ENCODE measurements around the gene SMG5. TPM values are rescaled to one million over a fixed set of nuclear protein-coding genes. Genes with fewer than 3 reads are reported as not detected.
"Not testable (repeated sequence)": the region's sequence is repeated elsewhere in the genome, so short reads cannot be mapped to it uniquely, and the experiment has no call there.

SMG5 gene
- polyA plus RNA-seq, 6 donors from 2014 or later, result 8.3 to 30.9 (median 12.6) TPM

DNA sequence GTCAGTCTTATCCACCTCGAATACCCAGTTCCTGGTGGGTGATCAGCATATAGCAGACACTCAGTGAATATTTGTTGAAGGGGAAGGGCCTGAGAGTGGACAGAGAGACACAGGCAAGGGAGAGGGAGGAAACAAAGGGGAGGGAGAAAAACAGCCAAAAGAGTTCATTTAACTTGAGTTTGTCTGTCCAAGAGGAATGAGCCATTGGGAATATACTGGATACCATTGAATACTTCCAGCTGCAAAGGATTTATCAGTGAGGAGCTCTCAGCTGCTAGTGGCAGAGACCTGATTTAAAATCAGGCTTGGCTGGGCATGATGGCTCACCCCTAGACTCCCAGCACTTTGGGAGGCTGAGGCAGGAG lies 52.2 kb downstream of the SMG5 start:
- Mint-ChIP-seq H3K27me3 (no peaks in the 10 kb centered on the region), H3K27ac (peak overlapping the region in 1 of 6 donors; percentile 12), H3K4me1 (peaks cover 2 to 3% (median 2%) of the 10 kb centered on the region in 3 donors), H3K9me3 (no peaks in the 10 kb centered on the region), H3K4me3 (no peak overlapping the region), H3K36me3 (peaks cover 0 to 8% of the 10 kb centered on the region in 2 donors)
- no peak for ATAC-seq (ENCODE audit: low read depth in 2 of 2)
- no peak for DNase-seq

GRCh38 chr1:156229809-156230472 lies 52.7 kb downstream of the SMG5 start:
- no peaks in the 10 kb centered on the region for H3K27me3 Mint-ChIP-seq
- no peak for ATAC-seq (ENCODE audit: low read depth in 2 of 2)
- H3K36me3 Mint-ChIP-seq, result peaks cover 0 to 13% of the 10 kb centered on the region in 2 donors
- no peak for DNase-seq
- H3K27ac Mint-ChIP-seq, result peak overlapping the region in 1 of 6 donors; percentile 15
- no peaks in the 10 kb centered on the region for H3K9me3 Mint-ChIP-seq
- peaks cover 5 to 6% (median 5%) of the 10 kb centered on the region in 3 donors for H3K4me1 Mint-ChIP-seq
- H3K4me3 Mint-ChIP-seq, result no peak overlapping the region

DNA sequence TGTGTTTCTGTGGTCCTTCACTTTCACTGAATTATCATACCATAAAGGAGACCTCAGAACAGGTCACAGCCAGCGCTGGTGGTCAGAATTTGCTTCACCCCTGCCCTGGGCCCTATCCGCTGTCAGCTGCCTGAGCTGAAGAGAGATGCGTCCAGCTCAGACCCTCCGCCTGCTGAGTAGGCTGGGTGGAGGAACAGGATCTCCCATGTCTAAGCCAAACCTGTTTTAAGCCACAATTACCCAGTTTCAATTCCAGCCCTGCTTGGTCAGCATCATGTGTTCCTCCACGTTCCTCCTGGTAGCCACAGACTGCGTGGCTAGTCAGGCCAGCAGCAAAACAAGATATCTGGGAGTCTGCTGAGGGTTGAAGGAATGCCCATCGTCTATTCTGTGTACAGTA lies 54.1 kb downstream of the SMG5 start:
- no peak for ATAC-seq (ENCODE audit: low read depth in 2 of 2)
- no peaks in the 10 kb centered on the region for H3K9me3 Mint-ChIP-seq
- peaks cover 4 to 18% of the 10 kb centered on the region in 2 donors for H3K36me3 Mint-ChIP-seq
- peaks cover 3 to 8% (median 6%) of the 10 kb centered on the region in 3 donors for H3K4me1 Mint-ChIP-seq
- no peaks in the 10 kb centered on the region for H3K27me3 Mint-ChIP-seq
- no peak for DNase-seq
- peak overlapping the region in 3 of 6 donors; percentile 9 to 68 (median 16) for H3K27ac Mint-ChIP-seq
- no peak overlapping the region for H3K4me3 Mint-ChIP-seq

DNA sequence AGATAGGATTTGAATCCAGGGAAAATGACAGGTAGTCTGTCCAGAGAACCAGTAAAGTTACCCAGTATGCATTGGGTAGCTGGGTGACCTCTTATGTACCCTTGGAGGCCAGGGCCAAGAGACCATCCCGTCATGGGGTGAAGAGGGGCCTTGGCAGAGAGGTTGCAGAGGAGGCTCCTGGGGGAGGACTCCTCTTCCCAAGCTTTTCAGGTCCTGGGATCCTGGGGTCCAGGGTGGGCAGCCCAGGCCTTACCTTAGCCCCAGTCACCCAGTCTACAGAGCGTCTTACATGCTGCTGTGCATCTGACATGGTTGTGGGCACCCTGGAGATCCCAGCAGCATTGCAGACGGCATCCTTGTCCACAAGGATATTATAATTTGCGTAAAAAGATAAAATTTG lies 55.8 kb downstream of the SMG5 start:
- DNase-seq (no peak), ATAC-seq (ENCODE audit: low read depth in 2 of 2) (no peak)
- Mint-ChIP-seq H3K9me3 (no peaks in the 10 kb centered on the region), H3K27ac (peak overlapping the region in 1 of 6 donors; percentile 45), H3K36me3 (peaks cover 9 to 32% of the 10 kb centered on the region in 2 donors), H3K4me1 (peaks cover 3 to 14% (median 10%) of the 10 kb centered on the region in 3 donors), H3K4me3 (no peak overlapping the region), H3K27me3 (no peaks in the 10 kb centered on the region)

GRCh38 chr1:156226116-156226538 lies 56.5 kb downstream of the SMG5 start:
- DNase-seq, result no peak
- H3K36me3 Mint-ChIP-seq, result peaks cover 13 to 38% of the 10 kb centered on the region in 2 donors
- ATAC-seq (ENCODE audit: low read depth in 2 of 2), result no peak
- H3K27me3 Mint-ChIP-seq, result no peaks in the 10 kb centered on the region
- no peaks in the 10 kb centered on the region for H3K9me3 Mint-ChIP-seq
- peaks cover 4 to 19% (median 12%) of the 10 kb centered on the region in 3 donors for H3K4me1 Mint-ChIP-seq
- H3K27ac Mint-ChIP-seq, result peak overlapping the region in 2 of 6 donors; percentile 45 to 63
- H3K4me3 Mint-ChIP-seq, result no peak overlapping the region

DNA sequence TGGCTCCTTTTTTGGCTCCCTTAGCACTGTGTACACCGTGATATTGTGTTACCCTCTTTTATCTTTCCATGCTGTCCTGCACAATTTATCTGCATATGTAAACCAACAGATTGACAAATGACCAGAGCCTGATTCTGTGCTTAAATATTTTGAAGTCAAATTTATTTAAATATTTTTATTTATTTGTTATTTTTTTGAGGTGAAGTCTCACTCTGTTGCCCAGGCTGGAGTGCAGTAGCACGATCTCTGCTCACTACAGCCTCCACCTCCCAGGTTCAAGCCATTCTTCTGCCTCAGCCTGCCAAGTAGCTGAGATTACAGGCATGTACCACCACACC lies 57.0 kb downstream of the SMG5 start:
- Mint-ChIP-seq H3K27me3 (no peaks in the 10 kb centered on the region), H3K27ac (peak overlapping the region in 2 of 6 donors; percentile 50 to 61), H3K4me3 (no peak overlapping the region), H3K4me1 (peaks cover 7 to 22% (median 12%) of the 10 kb centered on the region in 3 donors), H3K36me3 (peaks cover 16 to 43% of the 10 kb centered on the region in 2 donors), H3K9me3 (no peaks in the 10 kb centered on the region)
- DNase-seq (no peak), ATAC-seq (ENCODE audit: low read depth in 2 of 2) (no peak)

DNA sequence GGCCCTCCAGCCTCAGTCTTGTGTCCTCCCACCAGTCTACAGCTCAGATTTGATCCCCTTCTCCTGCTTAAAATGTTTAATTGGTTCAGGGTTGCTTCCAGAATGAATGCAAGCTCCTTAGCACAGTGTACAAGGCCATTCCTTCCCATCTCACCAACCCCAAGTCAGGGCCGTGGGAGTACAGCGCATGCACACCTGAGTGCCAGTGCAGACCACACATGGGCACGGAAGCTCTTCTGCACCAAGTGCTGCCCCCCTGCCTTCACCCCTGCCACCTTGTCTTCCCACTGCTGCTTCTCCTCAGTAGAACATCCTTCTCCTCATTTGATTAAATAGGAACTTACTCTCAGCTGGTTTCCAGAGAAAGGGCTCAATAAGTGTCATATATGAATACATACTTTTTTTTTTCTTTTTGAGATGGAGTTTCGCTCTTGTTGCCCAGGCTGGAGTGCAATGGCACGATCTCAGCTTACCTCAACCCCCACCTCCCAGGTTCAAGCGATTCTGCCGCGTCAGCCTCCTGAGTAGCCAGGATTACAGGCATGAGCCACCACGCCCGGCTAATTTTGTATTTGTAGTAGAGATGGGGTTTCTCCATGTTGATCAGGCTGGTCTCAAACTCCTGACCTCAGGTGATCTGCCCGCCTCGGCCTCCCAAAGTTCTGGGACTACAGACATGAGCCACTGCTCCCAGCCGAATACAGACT lies 60.5 kb downstream of the SMG5 start:
- Mint-ChIP-seq H3K27ac (peak overlapping the region in 1 of 6 donors; percentile 27), H3K36me3 (peaks cover 16 to 45% of the 10 kb centered on the region in 2 donors), H3K4me1 (peaks cover 25 to 32% (median 26%) of the 10 kb centered on the region in 3 donors), H3K9me3 (no peaks in the 10 kb centered on the region), H3K4me3 (no peak overlapping the region), H3K27me3 (no peaks in the 10 kb centered on the region)
- no peak for ATAC-seq (ENCODE audit: low read depth in 2 of 2)
- DNase-seq, result no peak

DNA sequence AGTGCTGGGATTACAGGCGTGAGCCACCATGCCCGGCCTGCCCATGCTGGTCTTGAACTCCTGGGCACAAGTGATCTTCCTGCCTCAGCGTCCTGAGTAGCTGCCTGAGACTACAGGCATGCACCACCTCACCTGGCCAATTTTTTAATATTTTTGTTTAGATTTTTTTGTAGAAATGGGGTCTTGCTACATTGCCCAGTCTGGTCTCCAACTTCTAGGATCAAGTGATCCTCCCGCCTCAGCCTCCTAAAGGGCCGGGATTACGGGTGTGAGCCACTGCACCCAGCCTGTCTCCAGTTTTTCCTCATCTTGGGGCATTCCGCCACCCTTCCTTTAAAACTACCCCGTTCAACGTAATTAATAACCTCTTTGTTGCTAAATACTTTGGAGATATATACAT lies 62.4 kb downstream of the SMG5 start:
- no peak for ATAC-seq (ENCODE audit: low read depth in 2 of 2)
- H3K4me1 Mint-ChIP-seq, result peaks cover 22 to 30% (median 23%) of the 10 kb centered on the region in 3 donors

GRCh38 chr1:156217871-156218270 lies 64.8 kb downstream of the SMG5 start:
- peak overlapping the region in 4 of 6 donors; percentile 19 to 91 (median 64) for H3K27ac Mint-ChIP-seq
- no peak for DNase-seq
- no peak overlapping the region for H3K4me3 Mint-ChIP-seq
- H3K9me3 Mint-ChIP-seq, result no peaks in the 10 kb centered on the region
- no peaks in the 10 kb centered on the region for H3K27me3 Mint-ChIP-seq
- peaks cover 25 to 44% (median 31%) of the 10 kb centered on the region in 3 donors for H3K4me1 Mint-ChIP-seq
- peaks cover 7 to 26% of the 10 kb centered on the region in 2 donors for H3K36me3 Mint-ChIP-seq
- ATAC-seq (ENCODE audit: low read depth in 2 of 2), result no peak

More for the DNA sequence above, 62.4 kb downstream of the SMG5 start:
- Mint-ChIP-seq H3K9me3 (no peaks in the 10 kb centered on the region), H3K36me3 (peaks cover 16 to 40% of the 10 kb centered on the region in 2 donors), H3K27me3 (no peaks in the 10 kb centered on the region), H3K4me3 (no peak overlapping the region), H3K27ac (peak overlapping the region in 1 of 6 donors; percentile 60)
- DNase-seq, result no peak

- not testable (repeated sequence) for ATAC-seq (ENCODE audit: low read depth in 2 of 2); DNase-seq; H3K9me3 Mint-ChIP-seq; H3K27me3 Mint-ChIP-seq; H3K27ac Mint-ChIP-seq; H3K4me3 Mint-ChIP-seq
- peaks cover 7 to 16% of the 10 kb centered on the region in 2 donors for H3K36me3 Mint-ChIP-seq
- peaks cover 27 to 52% (median 29%) of the 10 kb centered on the region in 3 donors for H3K4me1 Mint-ChIP-seq
Observed at GRCh38 chr1:156216361-156217086, 66.1 kb downstream of the SMG5 start.

DNA sequence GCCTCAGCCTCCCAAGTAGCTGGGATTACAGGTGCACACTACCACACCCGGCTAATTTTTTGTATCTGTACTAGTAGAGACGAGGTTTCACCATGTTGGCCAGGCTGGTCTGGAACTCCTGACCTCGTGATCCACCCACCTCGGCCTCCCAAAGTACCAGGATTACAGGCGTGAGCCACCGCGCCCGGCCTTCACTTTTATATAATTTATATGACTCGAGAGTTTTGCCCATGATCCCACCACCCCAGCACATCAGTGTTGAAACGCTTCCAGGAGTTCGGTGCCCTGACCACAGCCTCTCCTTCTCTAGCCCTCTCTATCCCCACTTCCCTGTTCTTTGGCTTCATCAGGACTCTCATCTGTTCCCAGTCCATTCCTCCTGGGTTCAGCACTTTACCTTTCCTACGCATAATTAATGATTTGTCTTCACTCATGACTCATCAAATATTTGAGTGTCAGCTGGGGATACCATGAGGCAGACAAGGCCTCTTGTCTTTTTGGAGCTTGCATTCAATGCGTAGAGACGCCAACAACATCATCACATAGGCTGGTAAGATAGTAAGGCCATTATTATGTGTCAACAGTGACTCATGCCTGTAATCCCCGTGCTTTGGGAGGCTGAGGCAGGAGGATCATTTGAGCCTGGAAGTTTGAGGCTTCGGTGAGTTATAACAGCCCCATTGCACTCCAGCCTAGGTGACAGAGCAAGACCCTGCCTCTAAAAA lies 68.4 kb downstream of the SMG5 start:
- ATAC-seq (ENCODE audit: low read depth in 2 of 2) (no peak), DNase-seq (no peak)
- Mint-ChIP-seq H3K27ac (peak overlapping the region; percentile 41 to 98 (median 92)), H3K4me3 (peak overlapping the region; percentile 42 to 100 (median 81)), H3K4me1 (peaks cover 21 to 43% (median 24%) of the 10 kb centered on the region in 3 donors), H3K27me3 (no peaks in the 10 kb centered on the region), H3K36me3 (peaks cover 0 to 3% of the 10 kb centered on the region in 2 donors), H3K9me3 (no peaks in the 10 kb centered on the region)

DNA sequence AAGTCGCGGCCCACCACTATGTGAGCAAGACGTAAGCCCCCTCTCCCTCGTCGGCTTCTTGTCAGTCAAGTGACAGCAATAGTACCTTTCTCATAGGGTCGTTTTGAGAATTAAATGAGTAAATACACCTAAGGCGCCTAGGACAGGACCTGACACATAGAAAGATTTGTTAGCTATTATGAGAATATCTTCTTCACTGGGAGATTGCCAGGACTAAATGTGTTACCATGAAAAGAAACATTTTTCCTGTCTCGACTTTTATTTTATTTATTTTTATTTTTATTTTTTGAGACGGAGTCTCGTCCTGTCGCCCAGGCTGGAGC lies 69.0 kb downstream of the SMG5 start:
- Mint-ChIP-seq H3K4me3 (peak overlapping the region; percentile 95 to 100 (median 96)), H3K27me3 (no peaks in the 10 kb centered on the region), H3K9me3 (no peaks in the 10 kb centered on the region), H3K36me3 (peaks cover under 1 to 2% of the 10 kb centered on the region in 2 donors), H3K4me1 (peaks cover 22 to 43% (median 23%) of the 10 kb centered on the region in 3 donors), H3K27ac (peak overlapping the region; percentile 96 to 99 (median 98))
- ATAC-seq (ENCODE audit: low read depth in 2 of 2), result no peak
- no peak for DNase-seq
